Epithelial cell of alveolus of lung (primary cell): ENCODE measurements around the gene ZNF335. TPM values are rescaled to one million over a fixed set of nuclear protein-coding genes. Genes with fewer than 3 reads are reported as not detected.

ENCODE experiments used
- total RNA-seq: library from RNA; depleted of rRNA; stranded (reverse); fragments of >200 nt; gene quantifications from 2 replicates; pipeline ENCODE4 v1.2.1, GENCODE V29; 2015

Gene ZNF335
- 8.8 and 17.7 TPM in 2 replicates for total RNA-seq

GRCh38 chr20:45971675-45972499 is at the start of gene ZNF335:
ZNF335 (minus strand) TSS chr20:45972203; CDS start chr20:45971410, 793 bp downstream.

GRCh38 chr20:45934586-45935415 is 37.2 kb downstream of the ZNF335 start, which contains the start of gene PCIF1:
PCIF1 (plus strand) TSS chr20:45934683; CDS start chr20:45939000, 4,317 bp downstream.

GRCh38 chr20:45911486-45912343 is 60.3 kb downstream of the ZNF335 start, which contains the start of gene PLTP:
PLTP (minus strand) TSS chr20:45912155; CDS start chr20:45911452, 703 bp downstream.

Other genes with a start within 250 kb of the ZNF335 start
- not detected in 2 replicates for gene SPINT4, start 249.9 kb downstream of the ZNF335 start, total RNA-seq
- 0.26 and 7.5 TPM in 2 replicates for gene WFDC3, start 180.3 kb downstream of the ZNF335 start, total RNA-seq
- 26.4 and 28.7 TPM in 2 replicates for gene DNTTIP1, start 180.2 kb downstream of the ZNF335 start, total RNA-seq
- gene UBE2C, start 159.6 kb downstream of the ZNF335 start, total RNA-seq, result 65.5 and 110 TPM in 2 replicates
- 0.24 TPM in 1 of 2 replicates, not detected in the other for gene TNNC2, start 144.9 kb downstream of the ZNF335 start, total RNA-seq
- gene SNX21, start 138.4 kb downstream of the ZNF335 start, total RNA-seq, result 31.7 and 43.9 TPM in 2 replicates
- gene ACOT8, start 114.8 kb downstream of the ZNF335 start, total RNA-seq, result 45.8 and 54.5 TPM in 2 replicates
- gene ZSWIM3, start 114.6 kb downstream of the ZNF335 start, total RNA-seq, result 4.1 and 4.2 TPM in 2 replicates
- 7.2 and 10.7 TPM in 2 replicates for gene ZSWIM1, start 91.0 kb downstream of the ZNF335 start, total RNA-seq
- gene SPATA25, start 84.6 kb downstream of the ZNF335 start, total RNA-seq, result 0.72 and 1.2 TPM in 2 replicates
- gene NEURL2, start 81.0 kb downstream of the ZNF335 start, total RNA-seq, result 2.6 and 7.6 TPM in 2 replicates
- 93.3 and 101 TPM in 2 replicates for gene CTSA, start 80.9 kb downstream of the ZNF335 start, total RNA-seq
- 121 and 318 TPM in 2 replicates for gene PLTP, start 60.0 kb downstream of the ZNF335 start, total RNA-seq
- gene PCIF1, start 37.5 kb downstream of the ZNF335 start, total RNA-seq, result 19.0 and 20.2 TPM in 2 replicates
- gene MMP9, start 36.7 kb upstream of the ZNF335 start, total RNA-seq, result 0.39 TPM in 1 of 2 replicates, not detected in the other
- gene SLC12A5, start 57.0 kb upstream of the ZNF335 start, total RNA-seq, result 0.08 TPM in 1 of 2 replicates, not detected in the other
- 16.0 and 24.2 TPM in 2 replicates for gene NCOA5, start 117.8 kb upstream of the ZNF335 start, total RNA-seq
- gene CD40, start 146.1 kb upstream of the ZNF335 start, total RNA-seq, result 7.3 and 13.1 TPM in 2 replicates